B cell (primary cell): Measurements from ENCODE around the gene TOLLIP. TPM values are rescaled to one million over a fixed set of nuclear protein-coding genes. Genes with fewer than 3 reads are reported as not detected.

Source experiments
- ATAC-seq: fragments of 200-7000 bp; cut with Tn5 transposase; one replicate; pipeline ENCODE4 v1.10.0; 2021; ENCODE audit warnings: low read depth, mild to moderate bottlenecking, moderate number of reproducible peaks, moderate library complexity
- CTCF ChIA-PET: fragments of 350-600 bp; sonication (Branson Sonifier 250); formaldehyde crosslinking; loops from one replicate; lab custom pipeline; 2021; ENCODE audit warnings: antibody characterized with exemption, inconsistent platforms; lab: Charles Lee
- POLR2A ChIA-PET: fragments of 350-600 bp; sonication (Branson Sonifier 250); formaldehyde crosslinking; loops from one replicate; lab custom pipeline; 2021; ENCODE audit warnings: antibody characterized with exemption; lab: Charles Lee
- DNase-seq: peaks from one replicate; pipeline ENCODE4 v3.0.0; 2013
- H2AFZ ChIP-seq: 2 replicates; pipeline ENCODE4 v1.6.1; 2012; ENCODE audit warnings: mild to moderate bottlenecking, low read depth, low read length; ENCODE audit not compliant: insufficient read depth, poor library complexity, severe bottlenecking
- H3K27ac ChIP-seq, 2 donors: 1 replicate in 1 of 2; 2 replicates in 1 of 2; pipeline ENCODE4 v1.5.1; 2012 to 2013; ENCODE audit warnings: low read length in 2 of 2, mild to moderate bottlenecking in 2 of 2, moderate library complexity in 1 of 2
- H3K27me3 ChIP-seq, 4 experiments: fragments of 200-600 bp in 1 of 4; sonication (generic) in 1 of 4; replicated peaks in 1 of 4; 1 replicate in 2 of 4; 2 replicates in 2 of 4; pipeline versions ENCODE4 v1.6.1 to v1.7.0; 2013 to 2016; ENCODE audit warnings: low read length in 3 of 4, mild to moderate bottlenecking in 2 of 4, mixed read lengths in 1 of 4, moderate library complexity in 1 of 4; ENCODE audit not compliant: insufficient read depth in 4 of 4, control insufficient read depth in 3 of 4; ENCODE audit errors: control extremely low read depth in 1 of 4
- H3K36me3 ChIP-seq, 2 experiments: replicated peaks in 1 of 2; 1 replicate in 1 of 2; 2 replicates in 1 of 2; pipeline versions ENCODE4 v1.6.1 to v1.7.1; 2013; ENCODE audit warnings: low read length in 1 of 2; ENCODE audit not compliant: insufficient read depth in 2 of 2, control insufficient read depth in 1 of 2; ENCODE audit errors: control extremely low read depth in 1 of 2, extremely low read depth in 1 of 2
- H3K4me1 ChIP-seq, 2 donors: fragments of 200-600 bp in 1 of 2; sonication (generic) in 1 of 2; 1 replicate in 1 of 2; 2 replicates in 1 of 2; pipeline versions ENCODE4 v1.5.1 to v1.6.1; 2013 to 2017; ENCODE audit warnings: low read length in 2 of 2; ENCODE audit not compliant: control insufficient read depth in 2 of 2, insufficient read depth in 2 of 2
- H3K4me2 ChIP-seq: replicated peaks from 2 replicates; pipeline ENCODE3; 2012; ENCODE audit warnings: mild to moderate bottlenecking, low read depth, low read length; ENCODE audit not compliant: poor library complexity, severe bottlenecking
- H3K4me3 ChIP-seq, 5 experiments: fragments of 200-600 bp in 1 of 5; sonication (generic) in 1 of 5; 1 replicate in 3 of 5; 2 replicates in 2 of 5; pipeline versions ENCODE4 v1.5.1 to v1.7.0; 2011 to 2016; ENCODE audit warnings: low read length in 4 of 5, mild to moderate bottlenecking in 4 of 5, low read depth in 2 of 5, control low read depth in 1 of 5, moderate library complexity in 1 of 5; ENCODE audit not compliant: insufficient read depth in 1 of 5; ENCODE audit errors: control extremely low read depth in 1 of 5, extremely low read depth in 1 of 5
- H3K79me2 ChIP-seq: fragments of 200-600 bp; sonication (generic); one replicate; pipeline ENCODE4 v1.6.0; 2016; ENCODE audit warnings: low read length; ENCODE audit not compliant: control insufficient read depth, insufficient read depth
- H3K9ac ChIP-seq: fragments of 200-600 bp; sonication (generic); 2 replicates; pipeline ENCODE4 v1.6.1; 2017; ENCODE audit warnings: mild to moderate bottlenecking, low read length, moderate library complexity
- H3K9me3 ChIP-seq, 3 donors: one replicate each; pipeline versions ENCODE4 v1.6.1 to v1.7.1; 2013; ENCODE audit warnings: low read length in 2 of 3; ENCODE audit not compliant: control insufficient read depth in 2 of 3, insufficient read depth in 1 of 3; ENCODE audit errors: control extremely low read depth in 1 of 3
- H4K20me1 ChIP-seq: 2 replicates; pipeline ENCODE4 v1.6.0; 2012; ENCODE audit warnings: mild to moderate bottlenecking, low read length; ENCODE audit not compliant: insufficient read depth, control insufficient read depth, poor library complexity, severe bottlenecking
- H3K27ac Mint-ChIP-seq: one replicate; pipeline ENCODE4 v1.8.0; 2021; ENCODE audit warnings: mixed read lengths
- H3K27me3 Mint-ChIP-seq: one replicate; pipeline ENCODE4 v1.8.0; 2021; ENCODE audit warnings: mixed read lengths
- H3K4me1 Mint-ChIP-seq: one replicate; pipeline ENCODE4 v1.8.0; 2021; ENCODE audit warnings: mixed read lengths
- H3K4me3 Mint-ChIP-seq: one replicate; pipeline ENCODE4 v1.8.0; 2021; ENCODE audit warnings: mixed read lengths
- H3K9me3 Mint-ChIP-seq: one replicate; pipeline ENCODE4 v1.8.0; 2022; ENCODE audit warnings: mixed read lengths; ENCODE audit not compliant: insufficient read depth
- CTCF ChIP-seq: fragments of 200-600 bp; IDR thresholded peaks from one replicate; pipeline ENCODE4 v1.8.0; 2022; ENCODE audit warnings: antibody characterized with exemption, mild to moderate bottlenecking
- EZH2 ChIP-seq: IDR thresholded peaks from 2 replicates; pipeline ENCODE4 v1.6.1; 2012; ENCODE audit warnings: borderline replicate concordance, low read depth, mild to moderate bottlenecking, moderate library complexity, low read length; ENCODE audit not compliant: insufficient read depth, poor library complexity, severe bottlenecking
- WGBS: methylation state at CpG from one replicate; pipeline ENCODE4 v1.1.5; 2013; ENCODE audit warnings: missing lambda C conversion rate; ENCODE audit not compliant: insufficient coverage; 5-methylcytosine and 5-hydroxymethylcytosine counted together
- intact Hi-C: fragments of 100-400 bp; cut with micrococcal nuclease; formaldehyde crosslinking; loops from one replicate; pipeline ENCODE4 v1.10.0; 2022
- polyA plus RNA-seq: library from polyadenylated mRNA; depleted of rRNA; stranded (reverse); fragments of >200 nt; gene quantifications from 2 replicates; pipeline ENCODE4 v1.2.3, GENCODE V29; 2012
- total RNA-seq, 2 donors: library from RNA; stranded (reverse); fragments of 120-200 nt in 1 of 2; gene quantifications; 1 replicate in 1 of 2; 2 replicates in 1 of 2; pipeline versions ENCODE4 v1.2.3 to v1.2.4, GENCODE V29; 2013 to 2022

The TOLLIP gene
- total and polyA plus RNA-seq, 2 donors (not counting 1 experiment from before 2014, with no cell fraction given), result 34.7 to 52.5 TPM

GRCh38 chr11:1292018-1292643, 17.3 kb downstream of the TOLLIP start:
- ChIA-PET POLR2A (no interaction called here), CTCF (interaction anchor here (2.0 kb wide), 1 partner anchor 283 kb away, joined by 12 read pairs; no protein-coding TSS in a partner anchor)
- no peak overlapping the region for H3K4me2 ChIP-seq
- ATAC-seq (no peak), DNase-seq (no peak)
- no peak overlapping the region for H3K4me3 ChIP-seq
- H3K9ac ChIP-seq, result no peak overlapping the region
- H3K4me1 ChIP-seq, result no peaks in the 10 kb centered on the region
- H3K27me3 Mint-ChIP-seq, result no peaks in the 10 kb centered on the region
- intact Hi-C loops, result loop anchor here (10.0 kb wide), 1 partner anchor 223 kb away; no protein-coding TSS in a partner anchor
- H3K27ac Mint-ChIP-seq, result no peak overlapping the region
- H3K79me2 ChIP-seq, result peaks cover 69% of the 10 kb centered on the region
- no peak overlapping the region for H3K27ac ChIP-seq
- no peaks in the 10 kb centered on the region for H3K27me3 ChIP-seq
- H3K4me3 Mint-ChIP-seq, result no peak overlapping the region
- WGBS, result 98% methylated on average over 9 of the region's 10 CpGs
- peaks cover 0 to 4% (median 0%) of the 10 kb centered on the region in 3 donors for H3K9me3 ChIP-seq
- H3K36me3 ChIP-seq, result peaks cover 0 to 51% of the 10 kb centered on the region in 2 experiments
- H4K20me1 ChIP-seq, result peaks cover 83% of the 10 kb centered on the region
- TF ChIP-seq CTCF, result no peak
- TF ChIP-seq EZH2, result no peak
- no peaks in the 10 kb centered on the region for H3K4me1 Mint-ChIP-seq
- no peaks in the 10 kb centered on the region for H3K9me3 Mint-ChIP-seq
- H2AFZ ChIP-seq, result no peak overlapping the region

- intact Hi-C loops, result loop anchor here (10.0 kb wide), 1 partner anchor 223 kb away; no protein-coding TSS in a partner anchor
- Histone ChIP-seq H3K9ac (no peak overlapping the region), H3K27ac (no peak overlapping the region), H4K20me1 (peaks cover 76% of the 10 kb centered on the region), H2AFZ (no peak overlapping the region), H3K79me2 (peaks cover 64% of the 10 kb centered on the region), H3K4me2 (no peak overlapping the region), H3K4me3 (no peak overlapping the region), H3K27me3 (no peaks in the 10 kb centered on the region), H3K36me3 (peaks cover 0 to 57% of the 10 kb centered on the region in 2 experiments), H3K9me3 (peaks cover 0 to 4% (median 0%) of the 10 kb centered on the region in 3 donors), H3K4me1 (no peaks in the 10 kb centered on the region)
- no peaks in the 10 kb centered on the region for H3K4me1 Mint-ChIP-seq
- TF ChIP-seq CTCF (no peak), EZH2 (no peak)
- H3K27ac Mint-ChIP-seq, result no peak overlapping the region
- no peak for ATAC-seq
- no peaks in the 10 kb centered on the region for H3K9me3 Mint-ChIP-seq
- ChIA-PET CTCF (interaction anchor here (0.7 kb wide), 1 partner anchor 284 kb away, joined by 3 read pairs; no protein-coding TSS in a partner anchor), POLR2A (no interaction called here)
- no peak overlapping the region for H3K4me3 Mint-ChIP-seq
- H3K27me3 Mint-ChIP-seq, result no peaks in the 10 kb centered on the region
- no peak for DNase-seq
- 98% methylated on average over 38 of the region's 46 CpGs for WGBS
Measured at GRCh38 chr11:1291295-1292017, 18.0 kb downstream of the TOLLIP start.
